Measurements from ENCODE around the gene PTGES.

The PTGES gene

DNA sequence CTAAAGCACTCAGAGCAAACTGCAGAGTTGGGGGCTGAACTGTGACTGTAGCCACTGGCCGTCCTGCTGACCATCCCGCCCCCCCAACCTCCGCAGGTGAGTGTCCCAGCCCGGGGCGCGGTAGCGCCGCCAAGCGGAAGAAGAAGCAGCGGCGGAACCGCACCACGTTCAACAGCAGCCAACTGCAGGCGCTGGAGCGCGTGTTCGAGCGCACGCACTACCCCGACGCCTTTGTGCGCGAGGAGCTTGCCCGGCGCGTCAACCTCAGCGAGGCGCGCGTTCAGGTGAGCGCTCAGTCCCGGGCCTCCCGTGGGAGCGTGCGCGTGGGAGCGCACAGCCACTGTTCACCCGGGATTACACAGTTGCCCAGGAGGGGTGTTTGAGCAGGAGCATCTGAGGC, 33.7 kb downstream of the PTGES start:
- DNase-seq (ENCODE audit: low read depth, low spot score), result no peak

DNA sequence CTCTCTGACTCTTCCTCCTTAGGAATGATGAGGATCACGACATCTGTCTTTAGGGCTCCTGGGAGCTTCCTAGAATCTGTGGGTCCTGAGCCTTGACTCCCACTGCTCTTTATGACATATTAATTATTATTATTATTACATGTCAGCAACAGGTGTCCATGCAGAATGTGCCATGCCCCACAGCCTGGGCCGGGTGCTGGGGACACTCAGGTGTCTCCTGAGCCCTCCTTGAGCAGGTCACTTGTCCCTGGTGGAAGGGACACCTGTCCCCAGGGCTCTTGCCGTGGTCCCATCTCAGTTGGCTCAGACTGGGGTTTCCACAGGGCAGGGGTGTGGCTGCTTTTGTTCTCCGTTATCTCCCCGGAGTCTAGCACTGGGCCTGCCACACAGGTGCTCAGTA, 34.2 kb downstream of the PTGES start:
- no peak for DNase-seq (ENCODE audit: low read depth, low spot score)

GRCh38 chr9:129717991-129718390, 34.9 kb downstream of the PTGES start:
- DNase-seq (ENCODE audit: low read depth, low spot score), result no peak

DNA sequence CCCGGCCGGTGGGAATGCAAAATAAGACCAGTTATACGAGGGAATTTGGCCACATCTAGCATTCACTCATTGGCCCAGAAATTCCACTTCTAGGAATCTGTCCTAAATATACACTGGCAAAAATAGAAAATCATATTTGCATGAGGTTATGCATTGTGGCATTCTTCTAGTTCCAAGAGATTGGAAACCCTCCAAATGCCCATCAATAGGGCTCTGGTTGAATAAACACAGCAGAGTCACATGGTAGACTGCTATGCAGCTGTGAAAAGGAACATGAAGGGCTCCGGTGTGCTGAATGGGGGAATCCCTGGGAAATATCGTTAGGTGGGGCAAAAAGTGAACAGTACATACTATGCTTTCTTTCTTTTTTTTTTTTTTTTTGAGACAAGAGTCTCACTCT, 36.8 kb downstream of the PTGES start:
- DNase-seq (ENCODE audit: low read depth, low spot score), result no peak

DNA sequence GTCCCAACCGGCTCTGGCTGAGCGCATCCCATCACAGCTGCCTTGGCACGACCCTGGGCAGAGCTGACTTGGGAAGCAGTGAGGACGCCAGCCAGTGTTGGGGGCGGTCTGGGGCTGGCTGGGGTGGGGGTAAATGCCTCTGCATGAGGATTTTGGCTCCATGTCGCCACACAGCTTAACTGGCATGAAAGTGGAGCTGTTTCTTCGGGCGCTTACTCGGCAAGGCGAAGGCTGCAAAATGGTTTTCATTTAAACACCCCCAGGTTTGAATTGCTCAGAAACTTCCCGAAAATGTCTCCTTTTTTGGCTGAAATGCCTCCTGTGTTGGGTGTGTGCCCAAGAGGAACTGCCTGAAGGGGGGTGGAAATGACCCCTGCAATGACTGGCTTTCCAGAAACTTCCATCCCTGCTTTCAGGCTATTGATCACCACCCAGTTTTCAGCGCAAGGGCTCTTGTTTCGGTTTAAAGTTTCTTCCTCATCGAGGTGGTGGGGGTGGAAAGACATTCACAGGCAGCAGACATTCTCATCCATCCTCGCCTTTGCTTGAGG, 38.3 kb downstream of the PTGES start:
- DNase-seq (ENCODE audit: low read depth, low spot score), result no peak

GRCh38 chr9:129713402-129713679, 39.5 kb downstream of the PTGES start:
- no peak for DNase-seq (ENCODE audit: low read depth, low spot score)

DNA sequence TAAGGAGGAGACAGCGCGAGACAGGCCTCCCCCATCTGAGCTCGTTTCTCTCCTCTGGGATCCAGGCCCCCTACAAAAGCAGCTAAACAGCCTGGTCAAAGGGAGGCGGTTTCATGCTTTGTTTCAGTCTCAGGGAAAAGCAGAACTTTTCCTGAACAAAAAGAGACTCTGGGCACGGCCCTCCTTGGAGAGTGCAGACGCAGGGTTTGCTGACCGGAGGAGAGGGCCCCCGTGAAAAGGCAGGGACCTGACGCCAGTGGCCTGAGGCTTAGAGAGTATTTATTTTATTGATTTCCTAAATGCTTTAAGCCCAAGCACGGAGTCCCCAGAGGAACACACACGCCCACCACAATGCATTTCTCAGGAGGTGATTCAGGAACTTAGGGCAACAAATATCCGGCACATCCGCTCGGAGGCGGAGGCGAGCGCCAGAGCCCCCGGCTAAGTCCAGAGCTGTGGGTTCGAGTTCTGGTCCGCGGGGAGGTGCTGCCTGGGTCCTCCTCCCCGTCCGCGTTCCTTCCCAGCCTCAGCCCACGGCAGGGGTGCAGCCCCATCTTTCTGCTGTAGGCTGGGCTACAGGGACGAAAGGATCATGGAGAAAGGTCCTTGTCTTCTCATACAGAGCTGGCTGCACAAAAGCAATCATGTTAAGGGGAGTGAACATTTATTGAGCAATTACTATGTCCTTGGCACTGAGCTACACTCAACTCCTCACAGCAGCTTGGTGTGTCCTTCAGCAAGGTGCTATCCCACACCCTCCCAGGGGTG, 40.0 kb downstream of the PTGES start:
- no peak for DNase-seq (ENCODE audit: low read depth, low spot score)

GRCh38 chr9:129710169-129710453, 42.7 kb downstream of the PTGES start:
- no peak for DNase-seq (ENCODE audit: low read depth, low spot score)

- DNase-seq (ENCODE audit: low read depth, low spot score), result no peak
These were observed 43.2 kb downstream of the PTGES start for GRCh38 chr9:129709438-129710168.

GRCh38 chr9:129708793-129709192, 44.0 kb downstream of the PTGES start:
- no peak for DNase-seq (ENCODE audit: low read depth, low spot score)

DNA sequence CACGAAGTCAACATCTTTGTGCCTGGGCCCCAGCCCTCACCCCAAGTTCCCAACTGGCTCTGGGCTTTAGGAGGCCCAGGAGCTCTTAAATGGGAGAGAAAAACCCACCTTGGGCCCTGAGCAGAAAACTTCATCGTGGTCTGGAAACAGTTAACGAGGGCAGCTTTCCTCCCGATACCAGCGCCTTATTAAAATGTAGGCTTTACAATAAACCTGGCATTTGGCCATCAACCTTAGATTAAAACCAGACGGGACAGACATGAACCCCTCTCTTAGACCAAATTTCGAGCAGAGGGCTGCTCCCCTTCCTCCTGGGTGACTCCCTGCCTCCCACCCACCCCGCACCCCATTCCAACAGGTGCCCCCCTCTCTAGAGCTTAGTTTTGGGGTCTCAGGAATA, 48.0 kb downstream of the PTGES start:
- no peak for DNase-seq (ENCODE audit: low read depth, low spot score)

- DNase-seq (ENCODE audit: low read depth, low spot score), result no peak
These were observed 49.0 kb downstream of the PTGES start for GRCh38 chr9:129703667-129704355.

- no peak for DNase-seq (ENCODE audit: low read depth, low spot score)
These were observed 50.0 kb downstream of the PTGES start for GRCh38 chr9:129702589-129703520.

DNA sequence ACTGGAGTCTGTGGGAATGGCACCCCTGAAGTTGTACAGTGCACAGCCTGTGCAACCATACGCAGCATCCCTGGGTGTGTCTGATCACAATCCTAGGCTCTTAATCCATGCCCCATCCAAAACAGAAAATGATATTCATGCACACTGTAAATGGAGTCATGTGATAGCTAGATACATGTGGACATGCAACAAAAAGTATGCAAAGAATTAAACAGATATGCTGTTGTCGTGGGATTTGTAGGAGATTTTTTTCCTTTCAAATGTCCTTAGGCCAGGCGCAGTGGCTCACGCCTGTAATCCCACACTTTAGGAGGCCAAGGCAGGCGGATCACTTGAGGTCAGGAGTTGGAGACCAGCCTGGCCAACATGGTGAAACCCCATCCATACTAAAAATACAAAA, 51.3 kb downstream of the PTGES start:
- DNase-seq (ENCODE audit: low read depth, low spot score), result no peak

GRCh38 chr9:129701054-129701453, 51.8 kb downstream of the PTGES start:
- DNase-seq (ENCODE audit: low read depth, low spot score), result no peak

GRCh38 chr9:129698254-129698757, 54.5 kb downstream of the PTGES start:
- DNase-seq (ENCODE audit: low read depth, low spot score), result no peak

GRCh38 chr9:129697656-129698253, 55.1 kb downstream of the PTGES start:
- no peak for DNase-seq (ENCODE audit: low read depth, low spot score)

- DNase-seq (ENCODE audit: low read depth, low spot score), result no peak
These were observed 55.7 kb downstream of the PTGES start for GRCh38 chr9:129696944-129697655.

DNA sequence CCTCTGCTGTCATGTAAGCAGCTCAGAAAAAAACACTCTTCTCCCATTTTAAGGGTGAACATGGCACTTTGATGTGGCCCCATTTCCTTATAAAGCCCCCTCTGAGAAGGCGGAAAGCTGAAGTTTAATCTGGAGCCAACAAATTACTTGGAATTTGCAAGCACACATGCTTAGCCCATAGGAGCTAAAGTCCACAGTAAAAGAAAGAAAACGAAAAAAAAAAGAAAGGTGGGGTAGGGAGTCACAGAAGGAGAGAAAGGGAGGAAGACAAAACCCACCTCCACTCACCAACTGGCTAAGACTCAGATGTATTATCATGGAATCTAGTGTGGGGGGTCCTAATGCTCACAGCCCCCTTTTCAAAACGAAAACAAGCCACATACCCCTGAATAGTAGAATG, 57.0 kb downstream of the PTGES start:
- no peak for DNase-seq (ENCODE audit: low read depth, low spot score)

DNA sequence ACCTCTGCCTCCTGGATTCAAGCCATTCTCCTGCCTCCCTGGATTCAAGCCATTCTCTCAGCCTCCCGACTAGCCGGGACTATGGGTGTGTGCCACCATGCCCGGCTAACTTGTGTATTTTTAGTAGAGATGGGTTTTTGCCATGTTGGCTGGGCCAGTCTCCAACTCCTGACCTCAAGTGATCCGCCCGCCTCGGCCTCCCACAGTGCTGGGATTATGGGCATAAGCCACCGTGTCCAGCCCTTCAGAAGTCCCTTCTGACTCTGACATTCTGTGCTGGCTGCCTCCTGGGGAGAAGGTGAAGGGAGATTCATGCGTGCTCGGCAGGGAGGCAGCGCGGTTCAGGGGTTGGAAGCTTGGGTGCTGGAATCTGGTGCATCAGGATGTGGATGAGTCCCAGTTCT, 58.6 kb downstream of the PTGES start:
- no peak for DNase-seq (ENCODE audit: low read depth, low spot score)

All from activated CD4-positive, CD25-positive, alpha-beta regulatory T cell treated with anti-CD3 and anti-CD28 coated beads, Interleukin-2, amount 50 U/mL, for 16 hours (primary cell).